RWPE2 (cell line): ENCODE measurements around the gene ANKRD12.
"Not testable (repeated sequence)": the region's sequence is repeated elsewhere in the genome, so short reads cannot be mapped to it uniquely, and the experiment has no call there.

Experiments
- ATAC-seq: fragments of 200-7000 bp; cut with Tn5 transposase; 3 replicates; pipeline ENCODE4 v1.9.1; 2021; ENCODE audit warnings: low read depth
- DNase-seq: peaks from one replicate; pipeline ENCODE4 v3.0.0-alpha.2; 2020; ENCODE audit warnings: low spot score
- H3K27ac ChIP-seq: fragments of 450-650 bp; 2 replicates; pipeline ENCODE4 v1.5.1; 2017; ENCODE audit warnings: mild to moderate bottlenecking; ENCODE audit not compliant: poor library complexity, severe bottlenecking
- H3K27me3 ChIP-seq: fragments of 250-450 bp; sonication (Bioruptor Pico); 2 replicates; pipeline ENCODE4 v1.5.1; 2021; ENCODE audit warnings: mild to moderate bottlenecking, moderate library complexity; ENCODE audit not compliant: insufficient read depth, poor library complexity, severe bottlenecking
- H3K36me3 ChIP-seq: fragments of 250-450 bp; sonication (Bioruptor Pico); 2 replicates; pipeline ENCODE4 v1.5.1; 2020; ENCODE audit warnings: low read depth, mild to moderate bottlenecking, moderate library complexity
- H3K4me1 ChIP-seq: fragments of 250-450 bp; sonication (Bioruptor Pico); 2 replicates; pipeline ENCODE4 v1.5.1; 2021; ENCODE audit warnings: mild to moderate bottlenecking, moderate library complexity; ENCODE audit not compliant: insufficient read depth, poor library complexity, severe bottlenecking
- H3K4me3 ChIP-seq: fragments of 250-450 bp; sonication (Bioruptor Pico); 2 replicates; pipeline ENCODE4 v1.5.1; 2021; ENCODE audit warnings: mild to moderate bottlenecking, moderate library complexity; ENCODE audit not compliant: severe bottlenecking
- H3K9me3 ChIP-seq: fragments of 250-450 bp; sonication (Bioruptor Pico); 2 replicates; pipeline ENCODE4 v1.5.1; 2021; ENCODE audit warnings: mild to moderate bottlenecking, moderate library complexity; ENCODE audit not compliant: severe bottlenecking
- CTCF ChIP-seq: fragments of 450-650 bp; IDR thresholded peaks from one replicate; pipeline ENCODE4 v1.5.1; 2017; ENCODE audit warnings: mild to moderate bottlenecking, moderate library complexity; ENCODE audit not compliant: poor library complexity, severe bottlenecking

Gene ANKRD12

GRCh38 chr18:9136315-9137155, at the start of gene ANKRD12:
TSS of gene ANKRD12 (plus strand) at chr18:9136781. CDS start at chr18:9182433, 45,652 bp downstream.
- Histone ChIP-seq H3K4me1 (peaks cover 24% of the 10 kb centered on the region), H3K27me3 (no peaks in the 10 kb centered on the region), H3K36me3 (peaks cover 24% of the 10 kb centered on the region), H3K4me3 (peak within 1 kb of the TSS; percentile 80), H3K9me3 (no peaks in the 10 kb centered on the region), H3K27ac (peak within 1 kb of the TSS; percentile 93)
- DNase-seq: peak; percentile 92
- ATAC-seq: peak; percentile 77
- no peak for TF ChIP-seq CTCF

- ATAC-seq (no peak), DNase-seq (no peak)
- Histone ChIP-seq H3K27me3 (no peaks in the 10 kb centered on the region), H3K9me3 (no peaks in the 10 kb centered on the region), H3K4me1 (no peaks in the 10 kb centered on the region), H3K36me3 (no peaks in the 10 kb centered on the region), H3K27ac (no peak overlapping the region), H3K4me3 (no peak overlapping the region)
- no peak for TF ChIP-seq CTCF
Measured at GRCh38 chr18:9087144-9087543, 49.4 kb upstream of the ANKRD12 start.

- H3K27me3 ChIP-seq: no peaks in the 10 kb centered on the region
- H3K36me3 ChIP-seq: no peaks in the 10 kb centered on the region
- no peaks in the 10 kb centered on the region for H3K4me1 ChIP-seq
- H3K27ac ChIP-seq: no peak overlapping the region
- no peak for TF ChIP-seq CTCF
- H3K4me3 ChIP-seq: no peak overlapping the region
- H3K9me3 ChIP-seq: no peaks in the 10 kb centered on the region
- DNase-seq: no peak
- ATAC-seq: no peak
Measured at GRCh38 chr18:9088252-9088651, 48.3 kb upstream of the ANKRD12 start.

GRCh38 chr18:9088727-9089126, 47.9 kb upstream of the ANKRD12 start:
- not testable (repeated sequence) for ATAC-seq, H3K4me1 ChIP-seq, H3K36me3 ChIP-seq, H3K4me3 ChIP-seq, H3K27ac ChIP-seq, H3K27me3 ChIP-seq, H3K9me3 ChIP-seq, DNase-seq

- DNase-seq: no peak
- TF ChIP-seq CTCF: no peak
Measured at GRCh38 chr18:9090578-9090977, 46.0 kb upstream of the ANKRD12 start.

More at GRCh38 chr18:9090578-9090977, 46.0 kb upstream of the ANKRD12 start:
- H3K4me1 ChIP-seq: peaks cover 16% of the 10 kb centered on the region
- no peaks in the 10 kb centered on the region for H3K27me3 ChIP-seq
- no peak overlapping the region for H3K4me3 ChIP-seq
- no peak for ATAC-seq
- no peak overlapping the region for H3K27ac ChIP-seq
- no peaks in the 10 kb centered on the region for H3K36me3 ChIP-seq
- H3K9me3 ChIP-seq: no peaks in the 10 kb centered on the region
